GM18951 (cell line): Measurements from ENCODE around the gene HID1.
"Not testable (repeated sequence)": the region's sequence is repeated elsewhere in the genome, so short reads cannot be mapped to it uniquely, and the experiment has no call there.

Experiments used
- POLR2A ChIP-seq: IDR thresholded peaks from 4 replicates; pipeline ENCODE4 v1.6.1; 2011; ENCODE audit warnings: mild to moderate bottlenecking; ENCODE audit not compliant: insufficient read length, insufficient read depth; ENCODE audit errors: extremely low read depth
- in situ Hi-C: fragments of 300-500 bp; cut with MboI; formaldehyde crosslinking; loops from one replicate; pipeline ENCODE4 v1.12.0; 2022; ENCODE audit warnings: low sequenced_read_pairs, mixed read lengths, inconsistent platforms; ENCODE audit not compliant: unreplicated experiment

Gene HID1

GRCh38 chr17:74907012-74907411 lies 65.5 kb downstream of the HID1 start:
- no peak for TF ChIP-seq POLR2A
- in situ Hi-C loops = no loop called here

DNA sequence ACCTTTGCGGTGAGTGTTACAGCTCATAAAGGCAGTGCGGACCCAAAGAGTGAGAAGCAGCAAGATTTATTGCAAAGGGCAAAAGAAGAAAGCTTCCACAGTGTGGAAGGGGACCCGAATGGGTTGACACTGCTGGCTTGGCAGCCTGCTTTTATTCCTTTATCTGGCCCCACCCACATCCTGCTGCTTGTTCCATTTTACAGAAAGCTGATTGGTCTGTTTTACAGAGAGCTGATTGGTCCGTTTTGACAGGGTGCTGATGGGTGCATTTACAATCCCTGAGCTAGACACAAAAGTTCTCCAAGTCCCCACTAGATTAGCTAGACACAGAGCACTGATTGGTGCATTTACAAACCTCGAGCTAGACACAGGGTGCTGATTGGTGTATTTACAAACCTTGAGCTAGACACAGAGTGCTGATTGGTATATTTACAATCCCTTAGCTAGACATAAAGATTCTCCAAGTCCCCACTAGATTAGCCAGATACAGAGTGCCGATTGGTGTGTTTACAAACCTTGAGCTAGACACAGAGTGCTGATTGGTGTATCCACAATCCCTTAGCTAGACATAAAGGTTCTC lies 66.3 kb downstream of the HID1 start:
- in situ Hi-C loops = not testable (repeated sequence)

GRCh38 chr17:74904687-74905409 lies 67.7 kb downstream of the HID1 start:
- no peak for TF ChIP-seq POLR2A
- in situ Hi-C loops = no loop called here

DNA sequence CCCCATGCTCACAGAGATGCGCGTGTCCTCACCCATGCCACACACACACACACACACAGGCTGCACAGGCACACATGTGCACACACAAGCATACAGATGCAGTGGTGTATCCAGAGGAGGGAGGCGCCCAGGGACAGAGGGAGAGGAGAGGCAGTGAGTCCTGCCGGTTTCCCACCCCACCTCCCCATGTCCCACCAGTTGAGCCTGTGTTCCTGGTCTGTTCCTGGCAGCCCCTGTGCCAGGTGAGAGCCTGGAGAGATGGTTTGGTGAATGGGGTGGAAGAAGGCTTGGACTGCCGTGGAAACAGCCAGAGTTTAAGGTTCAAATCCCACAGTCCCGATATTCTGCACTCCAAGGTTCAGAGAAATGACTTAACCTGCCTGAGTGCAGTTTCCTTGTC lies 68.9 kb downstream of the HID1 start:
- in situ Hi-C loops = no loop called here
- TF ChIP-seq POLR2A = no peak

DNA sequence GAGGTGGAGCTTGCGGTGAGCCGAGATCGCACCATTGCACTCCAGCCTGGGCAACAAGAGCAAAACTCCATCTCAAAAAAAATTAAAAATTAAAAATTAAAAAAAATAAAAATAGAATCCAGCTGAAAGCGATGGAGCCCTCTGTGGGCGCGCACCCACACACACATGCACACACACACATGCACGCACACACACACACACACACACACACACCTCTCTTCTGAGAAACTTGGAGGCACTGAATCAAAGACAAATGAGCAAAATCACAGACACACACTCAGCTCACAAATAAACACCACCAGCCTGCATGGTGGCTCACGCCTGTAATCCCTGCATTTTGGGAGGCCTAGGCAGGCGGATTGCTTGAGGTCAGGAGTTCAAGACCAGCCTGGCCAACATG lies 69.5 kb downstream of the HID1 start:
- in situ Hi-C loops = no loop called here
- TF ChIP-seq POLR2A = no peak

DNA sequence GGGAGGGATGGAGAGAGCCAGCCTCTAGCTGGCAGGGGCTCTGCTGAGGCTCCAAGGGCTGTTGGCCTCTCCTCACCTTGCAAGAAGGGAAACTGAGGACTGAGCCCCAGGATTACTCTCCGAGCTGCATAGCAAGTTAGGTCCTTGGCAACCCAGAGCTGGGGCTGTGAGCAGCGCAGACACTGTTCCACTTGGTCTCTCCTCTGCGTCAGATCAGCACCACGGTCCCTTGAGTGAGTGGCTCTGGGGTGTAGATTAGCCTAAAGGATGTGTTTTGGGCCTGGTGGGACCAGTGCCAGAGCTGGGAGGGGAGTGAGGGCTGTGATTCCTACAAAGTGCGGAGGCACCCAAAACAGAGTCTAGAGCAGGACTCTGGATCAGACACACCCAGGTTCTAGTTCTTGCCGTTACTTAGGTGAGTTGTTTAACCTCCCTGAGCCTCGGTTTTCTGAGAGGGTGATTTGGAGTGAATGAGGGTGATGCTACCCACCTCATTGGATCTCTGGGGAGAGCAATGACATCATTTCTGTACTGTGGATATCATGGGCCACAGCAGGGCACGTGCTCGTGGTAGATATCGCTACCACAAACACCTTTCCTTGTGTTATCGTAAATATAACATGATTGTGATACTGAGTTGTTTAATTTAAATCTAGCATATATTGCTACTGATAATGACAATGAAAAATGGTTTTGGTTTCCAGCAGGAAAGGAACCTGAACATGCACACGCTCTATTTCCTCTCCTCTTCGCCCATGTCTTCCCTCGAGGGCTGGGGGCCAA lies 71.0 kb downstream of the HID1 start:
- in situ Hi-C loops = no loop called here
- no peak for TF ChIP-seq POLR2A
